ENCODE measurements around the gene WSB2. TPM values are rescaled to one million over a fixed set of nuclear protein-coding genes. Genes with fewer than 3 reads are reported as not detected.

Gene WSB2
- total and polyA plus RNA-seq, 2 of the 8 experiments (the other 6 are each of a cell fraction or from before 2014, with no cell fraction given) = 47.5 to 58.2 TPM

DNA sequence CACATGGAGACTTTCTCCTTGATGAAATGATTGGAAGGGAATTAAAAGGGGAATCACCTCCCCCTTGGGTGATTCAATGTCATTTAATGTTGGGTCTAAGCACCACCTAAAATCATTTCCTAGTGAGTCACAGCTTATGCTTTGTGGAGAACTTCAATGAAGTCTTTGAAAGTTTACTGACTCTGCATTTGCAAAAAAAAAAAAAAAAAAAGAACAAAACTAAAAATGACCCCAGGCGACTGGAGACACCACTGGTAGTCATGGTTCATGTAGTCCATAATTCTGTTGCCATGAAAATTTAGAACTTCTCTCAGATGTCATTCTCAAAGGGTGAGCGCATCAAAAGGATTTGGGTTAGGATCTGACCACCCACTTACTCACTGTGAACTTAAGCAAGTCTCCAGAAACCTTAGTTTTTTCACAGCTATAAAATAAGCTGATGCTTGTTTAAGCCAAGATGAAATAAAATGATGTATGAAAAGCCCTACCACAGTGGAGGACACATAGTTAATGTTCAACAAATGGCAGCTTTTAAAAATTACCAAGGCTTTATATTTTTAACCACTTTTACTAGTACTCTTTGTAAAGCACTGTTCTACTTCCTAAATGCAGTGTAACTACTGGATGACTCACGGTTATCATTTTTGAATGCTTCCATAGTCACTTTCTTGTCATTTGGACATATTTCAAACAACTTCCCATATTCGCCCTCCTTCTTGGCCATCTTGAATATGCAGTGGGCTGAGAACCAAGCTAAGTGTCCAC lies 74.1 kb downstream of the WSB2 start (continued):
- TF ChIP-seq, protein P1, sequence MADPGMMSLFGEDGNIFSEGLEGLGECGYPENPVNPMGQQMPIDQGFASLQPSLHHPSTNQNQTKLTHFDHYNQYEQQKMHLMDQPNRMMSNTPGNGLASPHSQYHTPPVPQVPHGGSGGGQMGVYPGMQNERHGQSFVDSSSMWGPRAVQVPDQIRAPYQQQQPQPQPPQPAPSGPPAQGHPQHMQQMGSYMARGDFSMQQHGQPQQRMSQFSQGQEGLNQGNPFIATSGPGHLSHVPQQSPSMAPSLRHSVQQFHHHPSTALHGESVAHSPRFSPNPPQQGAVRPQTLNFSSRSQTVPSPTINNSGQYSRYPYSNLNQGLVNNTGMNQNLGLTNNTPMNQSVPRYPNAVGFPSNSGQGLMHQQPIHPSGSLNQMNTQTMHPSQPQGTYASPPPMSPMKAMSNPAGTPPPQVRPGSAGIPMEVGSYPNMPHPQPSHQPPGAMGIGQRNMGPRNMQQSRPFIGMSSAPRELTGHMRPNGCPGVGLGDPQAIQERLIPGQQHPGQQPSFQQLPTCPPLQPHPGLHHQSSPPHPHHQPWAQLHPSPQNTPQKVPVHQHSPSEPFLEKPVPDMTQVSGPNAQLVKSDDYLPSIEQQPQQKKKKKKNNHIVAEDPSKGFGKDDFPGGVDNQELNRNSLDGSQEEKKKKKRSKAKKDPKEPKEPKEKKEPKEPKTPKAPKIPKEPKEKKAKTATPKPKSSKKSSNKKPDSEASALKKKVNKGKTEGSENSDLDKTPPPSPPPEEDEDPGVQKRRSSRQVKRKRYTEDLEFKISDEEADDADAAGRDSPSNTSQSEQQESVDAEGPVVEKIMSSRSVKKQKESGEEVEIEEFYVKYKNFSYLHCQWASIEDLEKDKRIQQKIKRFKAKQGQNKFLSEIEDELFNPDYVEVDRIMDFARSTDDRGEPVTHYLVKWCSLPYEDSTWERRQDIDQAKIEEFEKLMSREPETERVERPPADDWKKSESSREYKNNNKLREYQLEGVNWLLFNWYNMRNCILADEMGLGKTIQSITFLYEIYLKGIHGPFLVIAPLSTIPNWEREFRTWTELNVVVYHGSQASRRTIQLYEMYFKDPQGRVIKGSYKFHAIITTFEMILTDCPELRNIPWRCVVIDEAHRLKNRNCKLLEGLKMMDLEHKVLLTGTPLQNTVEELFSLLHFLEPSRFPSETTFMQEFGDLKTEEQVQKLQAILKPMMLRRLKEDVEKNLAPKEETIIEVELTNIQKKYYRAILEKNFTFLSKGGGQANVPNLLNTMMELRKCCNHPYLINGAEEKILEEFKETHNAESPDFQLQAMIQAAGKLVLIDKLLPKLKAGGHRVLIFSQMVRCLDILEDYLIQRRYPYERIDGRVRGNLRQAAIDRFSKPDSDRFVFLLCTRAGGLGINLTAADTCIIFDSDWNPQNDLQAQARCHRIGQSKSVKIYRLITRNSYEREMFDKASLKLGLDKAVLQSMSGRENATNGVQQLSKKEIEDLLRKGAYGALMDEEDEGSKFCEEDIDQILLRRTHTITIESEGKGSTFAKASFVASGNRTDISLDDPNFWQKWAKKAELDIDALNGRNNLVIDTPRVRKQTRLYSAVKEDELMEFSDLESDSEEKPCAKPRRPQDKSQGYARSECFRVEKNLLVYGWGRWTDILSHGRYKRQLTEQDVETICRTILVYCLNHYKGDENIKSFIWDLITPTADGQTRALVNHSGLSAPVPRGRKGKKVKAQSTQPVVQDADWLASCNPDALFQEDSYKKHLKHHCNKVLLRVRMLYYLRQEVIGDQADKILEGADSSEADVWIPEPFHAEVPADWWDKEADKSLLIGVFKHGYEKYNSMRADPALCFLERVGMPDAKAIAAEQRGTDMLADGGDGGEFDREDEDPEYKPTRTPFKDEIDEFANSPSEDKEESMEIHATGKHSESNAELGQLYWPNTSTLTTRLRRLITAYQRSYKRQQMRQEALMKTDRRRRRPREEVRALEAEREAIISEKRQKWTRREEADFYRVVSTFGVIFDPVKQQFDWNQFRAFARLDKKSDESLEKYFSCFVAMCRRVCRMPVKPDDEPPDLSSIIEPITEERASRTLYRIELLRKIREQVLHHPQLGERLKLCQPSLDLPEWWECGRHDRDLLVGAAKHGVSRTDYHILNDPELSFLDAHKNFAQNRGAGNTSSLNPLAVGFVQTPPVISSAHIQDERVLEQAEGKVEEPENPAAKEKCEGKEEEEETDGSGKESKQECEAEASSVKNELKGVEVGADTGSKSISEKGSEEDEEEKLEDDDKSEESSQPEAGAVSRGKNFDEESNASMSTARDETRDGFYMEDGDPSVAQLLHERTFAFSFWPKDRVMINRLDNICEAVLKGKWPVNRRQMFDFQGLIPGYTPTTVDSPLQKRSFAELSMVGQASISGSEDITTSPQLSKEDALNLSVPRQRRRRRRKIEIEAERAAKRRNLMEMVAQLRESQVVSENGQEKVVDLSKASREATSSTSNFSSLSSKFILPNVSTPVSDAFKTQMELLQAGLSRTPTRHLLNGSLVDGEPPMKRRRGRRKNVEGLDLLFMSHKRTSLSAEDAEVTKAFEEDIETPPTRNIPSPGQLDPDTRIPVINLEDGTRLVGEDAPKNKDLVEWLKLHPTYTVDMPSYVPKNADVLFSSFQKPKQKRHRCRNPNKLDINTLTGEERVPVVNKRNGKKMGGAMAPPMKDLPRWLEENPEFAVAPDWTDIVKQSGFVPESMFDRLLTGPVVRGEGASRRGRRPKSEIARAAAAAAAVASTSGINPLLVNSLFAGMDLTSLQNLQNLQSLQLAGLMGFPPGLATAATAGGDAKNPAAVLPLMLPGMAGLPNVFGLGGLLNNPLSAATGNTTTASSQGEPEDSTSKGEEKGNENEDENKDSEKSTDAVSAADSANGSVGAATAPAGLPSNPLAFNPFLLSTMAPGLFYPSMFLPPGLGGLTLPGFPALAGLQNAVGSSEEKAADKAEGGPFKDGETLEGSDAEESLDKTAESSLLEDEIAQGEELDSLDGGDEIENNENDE (IDR thresholded peaks at IDR 0.05; ENCODE audit: insufficient replicate concordance, low read length) = no peak
- TF ChIP-seq TEAD4 (IDR thresholded peaks at IDR 0.05; ENCODE audit: low read depth, low read length) (no peak), CBX8 (IDR thresholded peaks at IDR 0.05; ENCODE audit: borderline replicate concordance, low read depth, low read length) (no peak), RBBP5 (IDR thresholded peaks at IDR 0.05; ENCODE audit: borderline replicate concordance, low read depth, low read length) (no peak), RNF2 (IDR thresholded peaks at IDR 0.05; ENCODE audit: borderline replicate concordance, low read depth, low read length, missing control alignments, poor library complexity, severe bottlenecking) (no peak), POU5F1 (IDR thresholded peaks at IDR 0.05; ENCODE audit: low read depth, low read length) (no peak), CBX5 (IDR thresholded peaks at IDR 0.05; ENCODE audit: low read depth, low read length) (no peak), ASH2L (IDR thresholded peaks at IDR 0.05; ENCODE audit: low read length) (no peak), MAFK (IDR thresholded peaks at IDR 0.05; ENCODE audit: low read depth, low read length) (no peak), RAD21 (IDR thresholded peaks at IDR 0.05 in 1 of 2, conservative IDR thresholded peaks at IDR 0.05 in 1 of 2; ENCODE audit: low read depth in 2 of 2, low read length in 2 of 2) (no peak)
